ENCODE data around the gene OLR1. TPM values are rescaled to one million over a fixed set of nuclear protein-coding genes. Genes with fewer than 3 reads are reported as not detected.

The OLR1 gene
- total and polyA plus RNA-seq, 7 donors: 0.10 to 3.3 (median 0.76) TPM; not detected in 3

DNA sequence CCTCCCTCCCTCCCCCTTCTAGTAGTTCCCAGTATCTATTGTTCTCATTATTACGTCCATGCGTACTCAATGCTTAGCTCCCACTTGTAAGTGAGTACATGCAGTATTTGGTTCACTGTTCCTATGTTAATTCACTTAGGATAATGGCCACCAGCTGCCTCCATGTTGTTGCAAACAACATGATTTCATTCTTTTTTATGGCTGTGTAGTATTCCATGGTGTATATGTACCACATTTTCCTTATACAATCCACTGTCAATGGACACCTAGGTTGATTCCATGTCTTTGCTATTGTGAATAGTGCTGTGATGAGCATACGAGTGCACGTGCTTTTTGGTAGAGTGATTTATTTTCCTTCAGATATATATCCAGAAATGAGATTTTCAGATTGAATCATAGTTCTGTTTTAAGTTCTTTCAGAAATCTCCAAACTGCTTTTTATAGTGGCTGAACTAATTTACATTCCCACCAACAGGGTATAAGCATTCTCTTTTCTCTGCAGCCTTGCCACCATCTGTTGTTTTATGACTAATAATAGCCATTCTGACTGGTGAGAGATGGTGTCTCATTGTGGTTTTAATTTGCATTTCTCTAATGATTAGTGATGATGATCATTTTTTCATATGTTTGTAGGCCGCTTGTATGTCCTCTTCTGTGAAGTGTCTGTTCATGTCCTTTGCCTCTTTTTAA, 24.1 kb downstream of the OLR1 start:
- Histone ChIP-seq H3K4me1 (peaks cover 0 to 7% (median 5%) of the 10 kb centered on the region in 4 donors), H3K36me3 (no peaks in the 10 kb centered on the region), H3K27me3 (no peaks in the 10 kb centered on the region), H3K4me3 (no peak overlapping the region), H3K9me3 (no peaks in the 10 kb centered on the region), H3K27ac (no peak overlapping the region)
- intact Hi-C loops (cut with DNase I): no loop called here
- DNase-seq: no peak
- TF ChIP-seq POLR2A (IDR thresholded peaks at IDR 0.05) (no peak), EP300 (IDR thresholded peaks at IDR 0.05) (no peak), POLR2AphosphoS5 (IDR thresholded peaks at IDR 0.05) (no peak)
- TF ChIP-seq, protein P1, sequence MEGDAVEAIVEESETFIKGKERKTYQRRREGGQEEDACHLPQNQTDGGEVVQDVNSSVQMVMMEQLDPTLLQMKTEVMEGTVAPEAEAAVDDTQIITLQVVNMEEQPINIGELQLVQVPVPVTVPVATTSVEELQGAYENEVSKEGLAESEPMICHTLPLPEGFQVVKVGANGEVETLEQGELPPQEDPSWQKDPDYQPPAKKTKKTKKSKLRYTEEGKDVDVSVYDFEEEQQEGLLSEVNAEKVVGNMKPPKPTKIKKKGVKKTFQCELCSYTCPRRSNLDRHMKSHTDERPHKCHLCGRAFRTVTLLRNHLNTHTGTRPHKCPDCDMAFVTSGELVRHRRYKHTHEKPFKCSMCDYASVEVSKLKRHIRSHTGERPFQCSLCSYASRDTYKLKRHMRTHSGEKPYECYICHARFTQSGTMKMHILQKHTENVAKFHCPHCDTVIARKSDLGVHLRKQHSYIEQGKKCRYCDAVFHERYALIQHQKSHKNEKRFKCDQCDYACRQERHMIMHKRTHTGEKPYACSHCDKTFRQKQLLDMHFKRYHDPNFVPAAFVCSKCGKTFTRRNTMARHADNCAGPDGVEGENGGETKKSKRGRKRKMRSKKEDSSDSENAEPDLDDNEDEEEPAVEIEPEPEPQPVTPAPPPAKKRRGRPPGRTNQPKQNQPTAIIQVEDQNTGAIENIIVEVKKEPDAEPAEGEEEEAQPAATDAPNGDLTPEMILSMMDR (IDR thresholded peaks at IDR 0.05): no peak
- WGBS, 2 donors: 80 to 88% methylated on average over 5 of the region's 5 CpGs

DNA sequence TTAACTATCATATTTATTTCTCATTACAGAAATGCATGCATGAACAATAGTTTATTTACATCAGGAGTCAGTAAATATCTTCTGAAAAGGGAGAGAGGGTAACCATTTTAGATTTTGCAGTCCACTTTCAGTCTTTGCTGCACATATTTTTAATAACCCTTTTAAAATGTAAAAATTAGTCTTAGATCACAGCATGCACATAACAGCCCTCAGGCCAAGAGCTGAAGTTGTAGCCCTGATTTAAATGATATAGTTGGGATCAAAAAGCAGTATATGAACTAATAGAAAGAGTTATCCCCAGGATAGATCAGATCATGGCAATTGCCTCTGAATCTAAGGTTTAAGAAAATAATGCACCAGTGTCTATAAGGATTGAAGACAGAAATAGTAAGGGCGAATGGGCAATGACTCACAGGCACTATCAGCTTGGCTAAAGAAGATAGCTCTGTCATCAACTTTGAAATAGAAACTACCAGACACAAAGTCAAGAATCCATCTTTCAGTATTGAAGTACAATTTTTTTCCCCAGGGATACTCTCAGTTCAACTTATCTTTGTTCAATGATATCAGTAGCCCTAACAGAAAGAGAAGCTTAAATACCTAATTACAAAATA, 28.8 kb downstream of the OLR1 start:
- intact Hi-C loops (cut with DNase I): loop anchor here (5.0 kb wide), 1 partner anchor 111 kb away; the partner anchor contains the start of gene CLEC9A
- Histone ChIP-seq H3K9me3 (no peaks in the 10 kb centered on the region), H3K4me3 (no peak overlapping the region), H3K36me3 (no peaks in the 10 kb centered on the region), H3K27ac (no peak overlapping the region), H3K4me1 (peaks cover 0 to 13% (median 5%) of the 10 kb centered on the region in 4 donors), H3K27me3 (no peaks in the 10 kb centered on the region)
- no peak for TF ChIP-seq POLR2AphosphoS5 (IDR thresholded peaks at IDR 0.05)
- TF ChIP-seq, protein P1 (IDR thresholded peaks at IDR 0.05): no peak
- no peak for TF ChIP-seq POLR2A (IDR thresholded peaks at IDR 0.05)
- TF ChIP-seq EP300 (IDR thresholded peaks at IDR 0.05): no peak
- WGBS, 2 donors: 0 to 37% methylated on average over 1 of the region's 1 CpG
- DNase-seq: no peak

DNA sequence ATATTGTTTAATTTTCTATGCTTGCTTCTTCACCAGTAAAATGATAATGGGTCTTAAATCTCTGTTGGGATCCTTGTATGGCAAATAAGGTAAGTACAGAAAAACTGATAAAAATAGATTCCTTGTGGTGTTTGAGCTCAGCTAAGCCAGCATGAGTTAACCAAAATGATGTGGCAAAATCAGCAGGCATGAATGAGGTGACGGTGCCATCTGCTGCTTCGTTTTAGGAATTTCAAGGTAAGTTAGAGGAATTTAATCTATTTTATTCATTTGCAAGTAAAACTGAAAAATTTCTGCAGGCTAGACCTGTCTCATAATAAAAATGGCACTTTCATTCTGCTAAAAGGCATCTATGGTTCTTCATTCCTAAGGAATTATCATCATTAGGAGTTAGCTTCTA, 31.9 kb downstream of the OLR1 start:
- no peaks in the 10 kb centered on the region for H3K9me3 ChIP-seq
- no peaks in the 10 kb centered on the region for H3K27me3 ChIP-seq
- no peak for DNase-seq
- H3K27ac ChIP-seq: no peak overlapping the region
- 16 to 21% methylated on average over 2 of the region's 2 CpGs for WGBS, 2 donors
- intact Hi-C loops (cut with DNase I): loop anchor here (5.0 kb wide), 1 partner anchor 108 kb away; the partner anchor contains the start of gene CLEC9A
- H3K4me3 ChIP-seq: no peak overlapping the region
- H3K4me1 ChIP-seq: peaks cover 0 to 13% (median 5%) of the 10 kb centered on the region in 4 donors
- TF ChIP-seq, protein P1 (IDR thresholded peaks at IDR 0.05): peak in 3 of 4 experiments; percentile 29 to 31 (median 30)
- TF ChIP-seq EP300 (IDR thresholded peaks at IDR 0.05): no peak
- H3K36me3 ChIP-seq: no peaks in the 10 kb centered on the region

DNA sequence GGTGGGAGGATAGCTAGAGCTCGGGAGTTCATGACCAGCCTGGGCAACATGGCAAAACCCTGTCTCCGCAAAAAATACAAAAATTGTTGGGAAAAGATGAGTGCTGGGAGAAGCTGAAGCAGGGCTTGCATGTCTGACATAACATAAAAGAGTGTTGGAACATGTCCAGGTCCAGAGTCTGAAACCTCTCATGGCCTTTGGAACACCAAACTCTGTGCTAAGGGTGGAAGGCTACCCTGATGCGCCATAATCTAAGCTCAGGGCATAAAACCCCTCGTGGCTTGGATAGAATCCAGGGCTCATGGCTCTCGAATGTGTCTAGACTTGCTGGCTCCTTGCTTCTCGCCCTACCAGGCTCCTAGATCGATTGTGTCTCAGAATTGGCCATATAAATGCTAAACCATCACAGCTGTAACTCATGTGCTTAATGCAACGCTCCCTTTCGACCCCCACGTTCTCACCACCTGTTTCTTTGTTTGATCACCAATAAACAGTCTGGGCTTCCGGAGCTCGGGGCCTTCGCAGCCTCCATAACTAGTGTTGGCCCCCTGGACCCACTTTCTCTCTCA, 35.2 kb downstream of the OLR1 start:
- H3K27me3 ChIP-seq: no peaks in the 10 kb centered on the region
- TF ChIP-seq EP300 (IDR thresholded peaks at IDR 0.05) (no peak), POLR2A (IDR thresholded peaks at IDR 0.05) (no peak), POLR2AphosphoS5 (IDR thresholded peaks at IDR 0.05) (no peak)
- TF ChIP-seq, protein P1 (IDR thresholded peaks at IDR 0.05): no peak
- no peak overlapping the region for H3K4me3 ChIP-seq
- no peaks in the 10 kb centered on the region for H3K9me3 ChIP-seq
- DNase-seq: no peak
- 63 to 80% methylated on average over 13 of the region's 13 CpGs for WGBS, 2 donors
- H3K36me3 ChIP-seq: no peaks in the 10 kb centered on the region
- no peak overlapping the region for H3K27ac ChIP-seq
- H3K4me1 ChIP-seq: no peaks in the 10 kb centered on the region
- intact Hi-C loops (cut with DNase I): loop anchor here (5.0 kb wide), 1 partner anchor 384 kb away; no protein-coding TSS in a partner anchor
